Hepatocyte (in vitro differentiated cells): ENCODE results near the gene PRPF6.

Source experiments
- CTCF ChIP-seq: fragments of 200-600 bp; sonication (generic); IDR thresholded peaks from 2 replicates; pipeline ENCODE4 v1.5.1; 2016; ENCODE audit warnings: antibody characterized with exemption, mild to moderate bottlenecking; ENCODE audit not compliant: poor library complexity
- EZH2 ChIP-seq: fragments of 200-600 bp; sonication (generic); IDR thresholded peaks from 2 replicates; pipeline ENCODE4 v1.6.1; 2016; ENCODE audit warnings: antibody characterized with exemption, mild to moderate bottlenecking, borderline replicate concordance

DNA sequence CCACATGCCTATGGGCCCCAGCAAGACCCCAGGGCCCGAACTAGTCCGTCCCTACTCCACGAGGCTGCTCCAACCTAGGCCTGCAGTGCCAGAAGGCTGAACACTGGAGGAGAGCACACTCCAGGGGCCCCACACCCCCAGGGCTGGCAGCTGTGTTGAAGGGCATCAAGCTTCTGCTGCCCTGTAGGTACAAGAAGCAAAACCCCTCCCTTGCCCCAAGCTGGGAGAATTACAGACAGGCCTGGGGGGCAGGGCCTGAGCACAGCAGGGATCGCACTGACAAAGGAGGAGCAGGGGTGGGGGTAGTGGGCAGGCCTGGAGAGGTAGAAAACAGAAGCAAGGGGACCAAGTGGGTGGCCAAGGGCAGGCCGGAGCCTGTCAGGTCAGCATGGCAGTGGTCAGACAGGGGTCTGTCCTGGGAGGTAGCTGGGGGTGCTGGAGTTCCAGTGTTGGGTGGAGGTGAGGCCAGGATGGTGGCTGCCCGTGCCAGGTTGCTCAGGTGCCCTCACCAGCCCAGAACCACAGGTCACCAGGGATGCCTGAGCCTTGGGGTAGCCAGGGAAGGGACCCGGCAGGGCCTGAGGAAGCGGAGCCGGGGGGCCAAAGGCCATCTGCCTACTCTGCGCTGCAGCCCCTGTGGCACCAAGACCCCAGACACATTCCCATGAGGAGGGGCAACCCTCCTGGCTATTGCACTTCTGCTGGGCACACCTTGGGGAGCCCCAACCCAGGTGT is 21.8 kb upstream of the PRPF6 start:
- no peak for TF ChIP-seq CTCF
- TF ChIP-seq EZH2, result no peak
